Measurements from ENCODE around the gene PLXNA1.

The PLXNA1 gene

DNA sequence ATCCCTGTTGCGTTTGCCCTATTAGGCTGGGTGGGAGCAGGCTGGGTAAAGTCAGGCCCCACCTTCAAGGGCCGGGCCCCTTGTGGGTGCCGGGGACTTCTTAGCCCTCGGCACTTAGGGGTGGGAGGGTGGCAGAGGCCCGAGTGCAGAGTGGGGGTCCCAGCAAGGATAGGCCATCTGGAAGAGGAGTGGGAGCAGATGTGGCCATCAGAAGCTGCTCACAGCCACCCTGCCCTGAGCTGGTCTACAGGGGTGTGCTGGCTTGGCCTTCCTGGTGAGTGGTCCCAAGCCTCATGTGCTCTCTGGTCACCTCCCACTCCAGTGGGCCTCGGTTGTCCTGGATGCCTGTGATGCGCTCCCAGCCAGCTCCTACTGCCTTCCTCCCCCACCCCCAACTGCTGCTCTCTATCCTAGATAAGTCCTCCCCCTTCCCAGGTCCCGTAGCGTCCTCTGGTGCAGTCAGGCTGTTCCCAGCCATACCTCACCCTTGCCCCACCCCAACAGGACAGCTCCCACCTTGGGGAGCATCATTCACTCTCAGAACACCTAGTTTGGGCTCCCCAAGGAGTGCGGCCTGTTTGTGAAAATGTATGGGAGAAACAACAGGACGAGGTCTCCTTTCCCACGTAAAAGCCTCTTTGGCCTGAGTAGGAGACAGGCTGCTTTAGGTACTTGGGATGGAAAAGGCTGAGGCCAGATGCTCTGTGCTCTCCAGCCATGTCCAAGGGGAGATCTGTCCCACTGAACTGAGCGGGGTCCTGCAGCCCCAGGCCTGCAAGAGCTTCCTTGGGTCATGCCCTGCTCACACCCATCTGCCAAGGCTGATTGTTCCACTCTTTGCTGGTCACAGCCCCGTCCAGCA lies 24.9 kb upstream of the PLXNA1 start:
- intact Hi-C loops (cut with micrococcal nuclease): no loop called here
- H3K9me3 Mint-ChIP-seq: no peaks in the 10 kb centered on the region
- peaks cover 36% of the 10 kb centered on the region for H3K4me1 Mint-ChIP-seq (ENCODE audit: low read depth)
- H3K27ac Mint-ChIP-seq: no peak overlapping the region
- H3K36me3 Mint-ChIP-seq (ENCODE audit: low read depth): no peaks in the 10 kb centered on the region
- peaks cover 60% of the 10 kb centered on the region for H3K27me3 Mint-ChIP-seq
- no peak overlapping the region for H3K4me3 Mint-ChIP-seq

GRCh38 chr3:126958638-126959085 lies 24.3 kb upstream of the PLXNA1 start:
- Mint-ChIP-seq H3K4me3 (no peak overlapping the region), H3K36me3 (ENCODE audit: low read depth) (no peaks in the 10 kb centered on the region), H3K27me3 (peaks cover 61% of the 10 kb centered on the region), H3K27ac (peak overlapping the region; percentile 38), H3K9me3 (no peaks in the 10 kb centered on the region), H3K4me1 (ENCODE audit: low read depth) (peaks cover 43% of the 10 kb centered on the region)
- intact Hi-C loops (cut with micrococcal nuclease): no loop called here

DNA sequence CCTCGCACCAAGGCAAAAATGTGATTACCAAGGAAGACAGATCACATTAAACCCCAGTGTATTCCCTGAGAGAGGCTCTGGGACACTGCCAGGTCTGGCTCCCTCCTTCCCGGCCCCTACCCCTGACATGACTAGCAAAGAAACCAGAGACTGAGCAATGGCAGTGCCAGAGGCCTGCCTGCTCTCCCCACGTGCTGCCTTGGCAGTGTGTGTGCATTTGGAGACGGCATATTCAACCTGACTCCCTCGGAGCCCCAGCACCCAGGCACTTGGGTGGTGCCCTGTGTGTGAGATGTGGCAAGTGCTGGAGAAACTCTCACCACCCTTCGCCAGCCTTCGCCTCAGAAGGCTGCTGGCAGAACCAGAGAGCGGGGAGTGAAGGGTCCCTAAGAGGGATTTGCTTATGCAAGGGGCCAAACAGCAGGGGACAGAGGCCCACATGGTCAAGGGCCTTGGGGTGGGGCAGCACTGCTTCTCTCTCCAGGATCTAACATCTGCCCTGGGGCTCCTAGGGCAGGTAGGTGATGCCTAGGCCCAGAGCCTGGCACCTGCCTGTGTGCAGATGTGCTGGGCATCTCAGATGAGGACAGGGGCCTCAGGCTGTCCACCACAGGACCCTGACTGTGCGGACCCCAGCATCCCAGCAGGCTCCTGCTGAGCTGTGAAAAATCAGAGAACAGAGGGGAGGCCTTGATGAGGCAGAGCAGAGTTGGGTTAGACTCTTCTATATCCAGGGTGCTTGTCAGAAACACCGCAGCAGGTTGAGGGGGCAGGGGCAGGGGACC lies 23.6 kb upstream of the PLXNA1 start:
- no peaks in the 10 kb centered on the region for H3K36me3 Mint-ChIP-seq (ENCODE audit: low read depth)
- intact Hi-C loops (cut with micrococcal nuclease): no loop called here
- peaks cover 63% of the 10 kb centered on the region for H3K27me3 Mint-ChIP-seq
- peak overlapping the region; percentile 38 for H3K27ac Mint-ChIP-seq
- no peaks in the 10 kb centered on the region for H3K9me3 Mint-ChIP-seq
- H3K4me3 Mint-ChIP-seq: no peak overlapping the region
- peaks cover 39% of the 10 kb centered on the region for H3K4me1 Mint-ChIP-seq (ENCODE audit: low read depth)

- Mint-ChIP-seq H3K27ac (peak overlapping the region; percentile 72), H3K36me3 (ENCODE audit: low read depth) (no peaks in the 10 kb centered on the region), H3K9me3 (no peaks in the 10 kb centered on the region), H3K27me3 (peaks cover 65% of the 10 kb centered on the region), H3K4me3 (no peak overlapping the region), H3K4me1 (ENCODE audit: low read depth) (peaks cover 40% of the 10 kb centered on the region)
- intact Hi-C loops (cut with micrococcal nuclease): no loop called here
Measured at GRCh38 chr3:126959921-126960603, 22.9 kb upstream of the PLXNA1 start.

DNA sequence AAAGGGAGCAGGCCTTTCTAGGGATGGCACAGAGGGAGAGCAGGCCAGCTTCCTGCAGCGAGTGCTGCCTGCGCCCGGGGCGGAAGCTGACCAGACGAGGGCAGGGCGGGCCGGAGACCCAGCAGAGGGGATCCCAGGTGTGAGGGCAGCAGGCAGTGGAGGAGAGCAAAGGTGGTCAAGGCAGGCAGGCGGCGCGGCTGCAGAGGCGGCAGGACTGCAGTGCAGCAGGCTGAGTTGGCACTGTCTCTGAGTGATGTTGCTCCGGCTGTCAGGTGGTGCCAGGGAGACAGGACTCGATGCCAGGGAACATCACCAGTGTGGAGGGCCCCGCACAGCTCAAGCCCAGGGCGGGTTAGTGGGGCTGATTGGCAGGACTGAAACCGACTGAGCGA lies 22.3 kb upstream of the PLXNA1 start:
- Mint-ChIP-seq H3K36me3 (ENCODE audit: low read depth) (no peaks in the 10 kb centered on the region), H3K27me3 (peaks cover 65% of the 10 kb centered on the region), H3K4me1 (ENCODE audit: low read depth) (peaks cover 40% of the 10 kb centered on the region), H3K9me3 (no peaks in the 10 kb centered on the region), H3K27ac (peak overlapping the region; percentile 72), H3K4me3 (no peak overlapping the region)
- intact Hi-C loops (cut with micrococcal nuclease): no loop called here

GRCh38 chr3:126961191-126961790 lies 21.6 kb upstream of the PLXNA1 start:
- no peaks in the 10 kb centered on the region for H3K9me3 Mint-ChIP-seq
- intact Hi-C loops (cut with micrococcal nuclease): no loop called here
- H3K36me3 Mint-ChIP-seq (ENCODE audit: low read depth): no peaks in the 10 kb centered on the region
- H3K4me3 Mint-ChIP-seq: no peak overlapping the region
- H3K27me3 Mint-ChIP-seq: peaks cover 66% of the 10 kb centered on the region
- peaks cover 40% of the 10 kb centered on the region for H3K4me1 Mint-ChIP-seq (ENCODE audit: low read depth)
- H3K27ac Mint-ChIP-seq: peak overlapping the region; percentile 72

- H3K9me3 Mint-ChIP-seq: no peaks in the 10 kb centered on the region
- no peak overlapping the region for H3K4me3 Mint-ChIP-seq
- peak overlapping the region; percentile 72 for H3K27ac Mint-ChIP-seq
- intact Hi-C loops (cut with micrococcal nuclease): no loop called here
- peaks cover 70% of the 10 kb centered on the region for H3K27me3 Mint-ChIP-seq
- peaks cover 40% of the 10 kb centered on the region for H3K4me1 Mint-ChIP-seq (ENCODE audit: low read depth)
- no peaks in the 10 kb centered on the region for H3K36me3 Mint-ChIP-seq (ENCODE audit: low read depth)
Measured at GRCh38 chr3:126961791-126962461, 21.0 kb upstream of the PLXNA1 start.

DNA sequence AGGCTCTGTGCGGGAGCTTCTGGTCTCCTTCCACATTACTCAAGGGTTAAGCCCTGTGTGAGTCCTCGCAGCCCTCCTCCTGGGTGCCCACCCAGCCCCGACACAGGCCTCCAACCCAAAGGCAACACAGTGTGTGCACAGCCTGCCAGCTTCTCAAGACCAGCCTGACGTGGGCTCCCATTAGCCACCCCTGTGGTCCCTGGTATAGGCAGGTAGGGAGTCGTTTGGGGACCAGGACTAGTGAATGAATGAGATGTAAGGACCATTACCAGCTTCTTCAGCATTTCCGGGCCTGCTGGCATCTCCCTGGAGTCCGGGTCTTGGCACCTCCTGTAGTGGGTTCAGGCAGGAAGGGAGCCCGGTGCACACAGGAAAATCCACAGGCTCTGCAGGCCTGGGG lies 20.2 kb upstream of the PLXNA1 start:
- no peaks in the 10 kb centered on the region for H3K9me3 Mint-ChIP-seq
- H3K27me3 Mint-ChIP-seq: peaks cover 77% of the 10 kb centered on the region
- no peak overlapping the region for H3K4me3 Mint-ChIP-seq
- H3K27ac Mint-ChIP-seq: peak overlapping the region; percentile 72
- intact Hi-C loops (cut with micrococcal nuclease): no loop called here
- peaks cover 40% of the 10 kb centered on the region for H3K4me1 Mint-ChIP-seq (ENCODE audit: low read depth)
- H3K36me3 Mint-ChIP-seq (ENCODE audit: low read depth): no peaks in the 10 kb centered on the region

GRCh38 chr3:126963261-126964190 lies 19.4 kb upstream of the PLXNA1 start:
- Mint-ChIP-seq H3K9me3 (no peaks in the 10 kb centered on the region), H3K27ac (no peak overlapping the region), H3K4me3 (no peak overlapping the region), H3K27me3 (peaks cover 76% of the 10 kb centered on the region), H3K36me3 (ENCODE audit: low read depth) (no peaks in the 10 kb centered on the region), H3K4me1 (ENCODE audit: low read depth) (peaks cover 46% of the 10 kb centered on the region)
- intact Hi-C loops (cut with micrococcal nuclease): no loop called here

GRCh38 chr3:126964261-126964660 lies 18.7 kb upstream of the PLXNA1 start:
- peaks cover 53% of the 10 kb centered on the region for H3K4me1 Mint-ChIP-seq (ENCODE audit: low read depth)
- H3K4me3 Mint-ChIP-seq: no peak overlapping the region
- no peak overlapping the region for H3K27ac Mint-ChIP-seq
- no peaks in the 10 kb centered on the region for H3K9me3 Mint-ChIP-seq
- no peaks in the 10 kb centered on the region for H3K36me3 Mint-ChIP-seq (ENCODE audit: low read depth)
- peaks cover 77% of the 10 kb centered on the region for H3K27me3 Mint-ChIP-seq
- intact Hi-C loops (cut with micrococcal nuclease): no loop called here

GRCh38 chr3:126964950-126965349 lies 18.0 kb upstream of the PLXNA1 start:
- Mint-ChIP-seq H3K4me3 (no peak overlapping the region), H3K27ac (no peak overlapping the region)
- intact Hi-C loops (cut with micrococcal nuclease): no loop called here

GRCh38 chr3:126965526-126966080 lies 17.3 kb upstream of the PLXNA1 start:
- H3K4me1 Mint-ChIP-seq (ENCODE audit: low read depth): peaks cover 61% of the 10 kb centered on the region
- no peaks in the 10 kb centered on the region for H3K36me3 Mint-ChIP-seq (ENCODE audit: low read depth)
- no peaks in the 10 kb centered on the region for H3K9me3 Mint-ChIP-seq
- intact Hi-C loops (cut with micrococcal nuclease): no loop called here
- H3K27me3 Mint-ChIP-seq: peaks cover 78% of the 10 kb centered on the region
- no peak overlapping the region for H3K4me3 Mint-ChIP-seq
- H3K27ac Mint-ChIP-seq: no peak overlapping the region

More at GRCh38 chr3:126964950-126965349, 18.0 kb upstream of the PLXNA1 start:
- peaks cover 78% of the 10 kb centered on the region for H3K27me3 Mint-ChIP-seq
- no peaks in the 10 kb centered on the region for H3K9me3 Mint-ChIP-seq
- no peaks in the 10 kb centered on the region for H3K36me3 Mint-ChIP-seq (ENCODE audit: low read depth)
- H3K4me1 Mint-ChIP-seq (ENCODE audit: low read depth): peaks cover 60% of the 10 kb centered on the region

Measured in dendritic cell treated with granulocyte-macrophage colony-stimulating factor and Interleukin-4, amounts not matched to agents 40 ng/mL and 50 ng/mL, for 4 days (primary cell).